ENCODE measurements around the gene ARHGAP42. TPM values are rescaled to one million over a fixed set of nuclear protein-coding genes. Genes with fewer than 3 reads are reported as not detected.

Gene ARHGAP42
- total and polyA plus RNA-seq, 4 donors = 3.8 to 17.2 (median 12.0) TPM

- Histone ChIP-seq H3K27me3 (ENCODE audit: control insufficient read depth in 4 of 4, insufficient read depth in 4 of 4, low read length in 3 of 4) (no peaks in the 10 kb centered on the region), H3K36me3 (ENCODE audit: control insufficient read depth in 4 of 4, insufficient read depth in 3 of 4, low read depth in 1 of 4, low read length in 3 of 4) (peaks cover 0 to 4% (median 0%) of the 10 kb centered on the region in 4 donors), H3K9me3 (ENCODE audit: control insufficient read depth in 4 of 4, low read length in 3 of 4) (no peaks in the 10 kb centered on the region), H3K27ac (ENCODE audit: low read depth in 1 of 2, low read length in 2 of 2) (no peak overlapping the region), H3K4me1 (ENCODE audit: control insufficient read depth in 4 of 4, insufficient read depth in 4 of 4, low read length in 3 of 4) (peaks cover 0 to 6% (median 2%) of the 10 kb centered on the region in 4 donors), H3K9ac (ENCODE audit: low read depth in 1 of 2, low read length in 2 of 2) (no peak overlapping the region), H3K4me3 (ENCODE audit: low read depth in 1 of 3, low read length in 3 of 3) (no peak overlapping the region)
- 82% methylated on average over 2 of the region's 2 CpGs for WGBS
- no peak for DNase-seq (ENCODE audit: low spot score)
- TF ChIP-seq YY1 (IDR thresholded peaks at IDR 0.05) = no peak
- TF ChIP-seq JUND (IDR thresholded peaks at IDR 0.05) = no peak
- TF ChIP-seq CTCF (IDR thresholded peaks at IDR 0.05; ENCODE audit: low read depth, low read length, missing input control) = no peak
- TF ChIP-seq NR2F2 (IDR thresholded peaks at IDR 0.05) = no peak
- TF ChIP-seq RAD21 (IDR thresholded peaks at IDR 0.05) = no peak
- no peak for TF ChIP-seq EGR1 (IDR thresholded peaks at IDR 0.05; ENCODE audit: low read depth in 2 of 2)
- no peak for TF ChIP-seq MAX (IDR thresholded peaks at IDR 0.05)
- no peak for TF ChIP-seq HNF4A (conservative IDR thresholded peaks at IDR 0.05)
- no peak for TF ChIP-seq FOXA1 (IDR thresholded peaks at IDR 0.05)
- TF ChIP-seq RXRA (IDR thresholded peaks at IDR 0.05) = no peak
- no peak for TF ChIP-seq REST (IDR thresholded peaks at IDR 0.05)
- TF ChIP-seq ZBTB33 (IDR thresholded peaks at IDR 0.05) = no peak
- TF ChIP-seq GABPA (IDR thresholded peaks at IDR 0.05 in 1 of 2, conservative IDR thresholded peaks at IDR 0.05 in 1 of 2) = no peak
Observed at GRCh38 chr11:100800202-100800601, 113.1 kb downstream of the ARHGAP42 start.

GRCh38 chr11:100801225-100801999 is 114.3 kb downstream of the ARHGAP42 start:
- TF ChIP-seq HNF4A (conservative IDR thresholded peaks at IDR 0.05) = peak in 1 of 2 donors; percentile 33
- TF ChIP-seq RAD21 (IDR thresholded peaks at IDR 0.05) = peak; percentile 32 to 64
- TF ChIP-seq FOXA1 (IDR thresholded peaks at IDR 0.05) = no peak
- TF ChIP-seq TAF1 (conservative IDR thresholded peaks at IDR 0.05) = no peak
- TF ChIP-seq CTCF (IDR thresholded peaks at IDR 0.05; ENCODE audit: low read depth, low read length, missing input control) = peak; percentile 19
- no peak overlapping the region for H3K27ac ChIP-seq (ENCODE audit: low read depth in 1 of 2, low read length in 2 of 2)
- 75% methylated on average over 3 of the region's 3 CpGs for WGBS
- no peak overlapping the region for H3K4me3 ChIP-seq (ENCODE audit: low read depth in 1 of 3, low read length in 3 of 3)
- peaks cover 0 to 6% (median 2%) of the 10 kb centered on the region in 4 donors for H3K4me1 ChIP-seq (ENCODE audit: control insufficient read depth in 4 of 4, insufficient read depth in 4 of 4, low read length in 3 of 4)
- DNase-seq (ENCODE audit: low spot score) = no peak
- no peaks in the 10 kb centered on the region for H3K36me3 ChIP-seq (ENCODE audit: control insufficient read depth in 4 of 4, insufficient read depth in 3 of 4, low read depth in 1 of 4, low read length in 3 of 4)
- H3K9me3 ChIP-seq (ENCODE audit: control insufficient read depth in 4 of 4, low read length in 3 of 4) = no peaks in the 10 kb centered on the region
- no peak overlapping the region for H3K9ac ChIP-seq (ENCODE audit: low read depth in 1 of 2, low read length in 2 of 2)
- no peaks in the 10 kb centered on the region for H3K27me3 ChIP-seq (ENCODE audit: control insufficient read depth in 4 of 4, insufficient read depth in 4 of 4, low read length in 3 of 4)

All from liver (tissue), 9 donors.